ENCODE measurements around the gene ANO2.

- TF ChIP-seq CTCF (IDR thresholded peaks at IDR 0.05; ENCODE audit: poor library complexity, severe bottlenecking) (no peak), TAF1 (IDR thresholded peaks at IDR 0.05; ENCODE audit: low read depth) (no peak)
Measured at GRCh38 chr12:5846950-5847349, 98.1 kb downstream of the ANO2 start.

Data from neural cell (in vitro differentiated cells).